Stimulated activated naive B cell treated with anti-CD40 and anti-IgM and Interleukin-4, amounts not matched to agents 10 μg/mL and 1 μg/mL and 100 μg/mL, for 72 hours (primary cell): Measurements from ENCODE around the gene SMARCA4.
"Not testable (repeated sequence)": the region's sequence is repeated elsewhere in the genome, so short reads cannot be mapped to it uniquely, and the experiment has no call there.

Experiments
- ATAC-seq, 2 donors: fragments of 150-1000 bp; cut with Tn5 transposase; replicated peaks; 2 replicates each; pipeline ENCODE4 v1.10.0; 2021; ENCODE audit warnings: moderate library complexity in 1 of 2
- DNase-seq: peaks from one replicate; pipeline ENCODE4 v3.0.0; 2021
- H3K27ac Mint-ChIP-seq: one replicate; pipeline ENCODE4 v1.8.0; 2022; ENCODE audit warnings: mild to moderate bottlenecking, mixed read lengths
- H3K27me3 Mint-ChIP-seq, 2 donors: one replicate each; pipeline ENCODE4 v1.8.0; 2022; ENCODE audit warnings: mixed read lengths in 2 of 2
- H3K36me3 Mint-ChIP-seq, 2 donors: one replicate each; pipeline ENCODE4 v1.8.0; 2022; ENCODE audit warnings: mixed read lengths in 2 of 2, mild to moderate bottlenecking in 1 of 2
- H3K4me1 Mint-ChIP-seq, 2 donors: one replicate each; pipeline ENCODE4 v1.8.0; 2022; ENCODE audit warnings: mixed read lengths in 2 of 2, mild to moderate bottlenecking in 1 of 2
- H3K4me3 Mint-ChIP-seq, 2 donors: one replicate each; pipeline ENCODE4 v1.8.0; 2022; ENCODE audit warnings: mild to moderate bottlenecking in 2 of 2, mixed read lengths in 2 of 2, moderate library complexity in 1 of 2
- H3K9me3 Mint-ChIP-seq, 2 donors: one replicate each; pipeline ENCODE4 v1.8.0; 2022; ENCODE audit warnings: mixed read lengths in 2 of 2, mild to moderate bottlenecking in 1 of 2

Gene SMARCA4

GRCh38 chr19:10922638-10923014, 38.2 kb upstream of the SMARCA4 start:
- peak overlapping the region; percentile 85 for H3K27ac Mint-ChIP-seq
- peak overlapping the region in 1 of 2 donors; percentile 44 for H3K4me3 Mint-ChIP-seq
- H3K4me1 Mint-ChIP-seq: peaks cover 7 to 11% of the 10 kb centered on the region in 2 donors
- H3K36me3 Mint-ChIP-seq: peaks cover 38 to 54% of the 10 kb centered on the region in 2 donors
- H3K27me3 Mint-ChIP-seq: no peaks in the 10 kb centered on the region
- ATAC-seq (no peak), DNase-seq (no peak)
- no peaks in the 10 kb centered on the region for H3K9me3 Mint-ChIP-seq

GRCh38 chr19:10923260-10924112, 37.3 kb upstream of the SMARCA4 start:
- H3K4me3 Mint-ChIP-seq: peak overlapping the region in 1 of 2 donors; percentile 23

GRCh38 chr19:10924597-10924996, 36.2 kb upstream of the SMARCA4 start:
- H3K9me3 Mint-ChIP-seq: no peaks in the 10 kb centered on the region
- H3K4me1 Mint-ChIP-seq: peaks cover 18% of the 10 kb centered on the region in 2 donors
- H3K27me3 Mint-ChIP-seq: no peaks in the 10 kb centered on the region
- H3K36me3 Mint-ChIP-seq: peaks cover 39 to 44% of the 10 kb centered on the region in 2 donors
- H3K27ac Mint-ChIP-seq: peak overlapping the region; percentile 85
- ATAC-seq (no peak), DNase-seq (no peak)
- H3K4me3 Mint-ChIP-seq: peak overlapping the region in 1 of 2 donors; percentile 36

More at GRCh38 chr19:10923260-10924112, 37.3 kb upstream of the SMARCA4 start:
- Mint-ChIP-seq H3K9me3 (no peaks in the 10 kb centered on the region), H3K36me3 (peaks cover 37 to 51% of the 10 kb centered on the region in 2 donors), H3K27me3 (no peaks in the 10 kb centered on the region), H3K4me1 (peaks cover 13 to 15% of the 10 kb centered on the region in 2 donors), H3K27ac (peak overlapping the region; percentile 69)
- ATAC-seq: no peak
- DNase-seq: no peak

GRCh38 chr19:10927730-10928562, 32.9 kb upstream of the SMARCA4 start:
- DNase-seq (no peak), ATAC-seq (peak in 1 of 2 donors; percentile 33)
- Mint-ChIP-seq H3K4me3 (peak overlapping the region; percentile 95 to 99), H3K4me1 (peaks cover 18% of the 10 kb centered on the region in 2 donors), H3K9me3 (no peaks in the 10 kb centered on the region), H3K36me3 (peaks cover 25 to 31% of the 10 kb centered on the region in 2 donors), H3K27ac (peak overlapping the region; percentile 94), H3K27me3 (no peaks in the 10 kb centered on the region)

GRCh38 chr19:10928563-10929401, 32.0 kb upstream of the SMARCA4 start, which contains the start of the genes TIMM29 and YIPF2:
Gene TIMM29 (plus strand): TSS chr19:10928811. CDS start chr19:10928823, 12 bp downstream.
Gene YIPF2 (minus strand): TSS chr19:10928639. CDS start chr19:10928410, 229 bp downstream.
- H3K4me1 Mint-ChIP-seq: peaks cover 18% of the 10 kb centered on the region in 2 donors
- H3K36me3 Mint-ChIP-seq: peaks cover 24 to 28% of the 10 kb centered on the region in 2 donors
- H3K27me3 Mint-ChIP-seq: no peaks in the 10 kb centered on the region
- DNase-seq (peak; percentile 94), ATAC-seq (peak; percentile 91 to 95)
- H3K9me3 Mint-ChIP-seq: no peaks in the 10 kb centered on the region
- peak within 1 kb of the TSS; percentile 94 for H3K27ac Mint-ChIP-seq
- peak within 1 kb of the TSS; percentile 95 to 99 for H3K4me3 Mint-ChIP-seq

GRCh38 chr19:10929402-10929794, 31.4 kb upstream of the SMARCA4 start:
- peaks cover 16 to 18% of the 10 kb centered on the region in 2 donors for H3K4me1 Mint-ChIP-seq
- H3K27me3 Mint-ChIP-seq: no peaks in the 10 kb centered on the region
- H3K36me3 Mint-ChIP-seq: peaks cover 22% of the 10 kb centered on the region in 2 donors
- peak overlapping the region; percentile 95 to 99 for H3K4me3 Mint-ChIP-seq
- H3K9me3 Mint-ChIP-seq: no peaks in the 10 kb centered on the region
- no peak for DNase-seq
- no peak for ATAC-seq
- peak overlapping the region; percentile 84 for H3K27ac Mint-ChIP-seq

GRCh38 chr19:10935371-10936059, 25.3 kb upstream of the SMARCA4 start:
- H3K36me3 Mint-ChIP-seq: peaks cover 10 to 11% of the 10 kb centered on the region in 2 donors
- DNase-seq (no peak), ATAC-seq (no peak)
- no peaks in the 10 kb centered on the region for H3K27me3 Mint-ChIP-seq
- H3K27ac Mint-ChIP-seq: no peak overlapping the region
- peaks cover 4 to 8% of the 10 kb centered on the region in 2 donors for H3K4me1 Mint-ChIP-seq
- H3K4me3 Mint-ChIP-seq: no peak overlapping the region
- H3K9me3 Mint-ChIP-seq: no peaks in the 10 kb centered on the region

- Mint-ChIP-seq H3K36me3 (peaks cover 8 to 10% of the 10 kb centered on the region in 2 donors), H3K27ac (no peak overlapping the region), H3K4me3 (peak overlapping the region in 1 of 2 donors; percentile 60), H3K27me3 (no peaks in the 10 kb centered on the region), H3K9me3 (no peaks in the 10 kb centered on the region), H3K4me1 (peaks cover 4 to 8% of the 10 kb centered on the region in 2 donors)
- peak; percentile 72 to 79 for ATAC-seq
- DNase-seq: no peak
These were observed 24.2 kb upstream of the SMARCA4 start for GRCh38 chr19:10936661-10937084.

- not testable (repeated sequence) for H3K4me1 Mint-ChIP-seq, H3K27me3 Mint-ChIP-seq, H3K27ac Mint-ChIP-seq, DNase-seq, H3K4me3 Mint-ChIP-seq, H3K36me3 Mint-ChIP-seq, ATAC-seq, H3K9me3 Mint-ChIP-seq
These were observed 19.2 kb upstream of the SMARCA4 start for GRCh38 chr19:10941649-10942048.

- not testable (repeated sequence) for H3K27me3 Mint-ChIP-seq, H3K4me1 Mint-ChIP-seq, H3K36me3 Mint-ChIP-seq, H3K27ac Mint-ChIP-seq, H3K4me3 Mint-ChIP-seq, DNase-seq, H3K9me3 Mint-ChIP-seq, ATAC-seq
These were observed 17.4 kb upstream of the SMARCA4 start for GRCh38 chr19:10943412-10943811.

GRCh38 chr19:10945264-10945663, 15.6 kb upstream of the SMARCA4 start:
- no peaks in the 10 kb centered on the region for H3K4me1 Mint-ChIP-seq
- H3K27ac Mint-ChIP-seq: no peak overlapping the region
- H3K27me3 Mint-ChIP-seq: no peaks in the 10 kb centered on the region
- H3K4me3 Mint-ChIP-seq: no peak overlapping the region
- H3K36me3 Mint-ChIP-seq: no peaks in the 10 kb centered on the region
- ATAC-seq: no peak
- no peaks in the 10 kb centered on the region for H3K9me3 Mint-ChIP-seq
- no peak for DNase-seq

- no peaks in the 10 kb centered on the region for H3K9me3 Mint-ChIP-seq
- ATAC-seq (no peak), DNase-seq (no peak)
- no peaks in the 10 kb centered on the region for H3K4me1 Mint-ChIP-seq
- no peaks in the 10 kb centered on the region for H3K27me3 Mint-ChIP-seq
- no peak overlapping the region for H3K27ac Mint-ChIP-seq
- no peaks in the 10 kb centered on the region for H3K36me3 Mint-ChIP-seq
- no peak overlapping the region for H3K4me3 Mint-ChIP-seq
These were observed 13.7 kb upstream of the SMARCA4 start for GRCh38 chr19:10946958-10947657.

GRCh38 chr19:10952809-10953208, 8.0 kb upstream of the SMARCA4 start:
- no peak overlapping the region for H3K27ac Mint-ChIP-seq
- no peak for DNase-seq
- H3K9me3 Mint-ChIP-seq: no peaks in the 10 kb centered on the region
- no peak overlapping the region for H3K4me3 Mint-ChIP-seq
- H3K36me3 Mint-ChIP-seq: no peaks in the 10 kb centered on the region
- H3K27me3 Mint-ChIP-seq: no peaks in the 10 kb centered on the region
- H3K4me1 Mint-ChIP-seq: peaks cover 2 to 5% of the 10 kb centered on the region in 2 donors
- no peak for ATAC-seq
